Hematopoietic multipotent progenitor cell treated with erythropoietin and hydrocortisone succinate and interleukin-3 and kit ligand, for 15 days (in vitro differentiated cells): Measurements from ENCODE around the gene TOPBP1.
"Not testable (repeated sequence)": the region's sequence is repeated elsewhere in the genome, so short reads cannot be mapped to it uniquely, and the experiment has no call there.

Experiments used
- DNase-seq: peaks from one replicate; pipeline ENCODE4 v3.0.0-alpha.2; 2015; ENCODE audit warnings: low spot score

The TOPBP1 gene

DNA sequence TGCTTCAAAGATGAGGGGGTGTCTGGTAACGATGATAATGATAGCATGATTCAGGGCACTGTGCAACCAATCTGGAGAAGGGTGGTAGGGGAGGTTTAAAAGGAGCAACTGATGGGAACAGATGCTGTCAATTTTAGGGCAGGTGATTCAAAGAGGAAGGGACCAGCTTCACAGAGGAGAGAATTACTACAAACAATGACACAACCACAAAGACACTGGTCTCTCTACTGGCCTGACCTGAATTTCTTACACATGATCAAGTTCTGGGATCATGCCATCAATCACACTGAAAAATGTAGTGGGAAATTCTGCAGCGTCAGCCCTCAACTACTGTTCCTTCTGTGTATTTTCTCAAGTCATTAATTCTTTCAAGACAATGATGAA is 90.8 kb downstream of the TOPBP1 start:
- no peak for DNase-seq

GRCh38 chr3:133570139-133570936 is 91.4 kb downstream of the TOPBP1 start:
- DNase-seq: no peak

GRCh38 chr3:133568294-133569014 is 93.3 kb downstream of the TOPBP1 start:
- no peak for DNase-seq

- no peak for DNase-seq
Measured at GRCh38 chr3:133563816-133564215, 97.9 kb downstream of the TOPBP1 start.

DNA sequence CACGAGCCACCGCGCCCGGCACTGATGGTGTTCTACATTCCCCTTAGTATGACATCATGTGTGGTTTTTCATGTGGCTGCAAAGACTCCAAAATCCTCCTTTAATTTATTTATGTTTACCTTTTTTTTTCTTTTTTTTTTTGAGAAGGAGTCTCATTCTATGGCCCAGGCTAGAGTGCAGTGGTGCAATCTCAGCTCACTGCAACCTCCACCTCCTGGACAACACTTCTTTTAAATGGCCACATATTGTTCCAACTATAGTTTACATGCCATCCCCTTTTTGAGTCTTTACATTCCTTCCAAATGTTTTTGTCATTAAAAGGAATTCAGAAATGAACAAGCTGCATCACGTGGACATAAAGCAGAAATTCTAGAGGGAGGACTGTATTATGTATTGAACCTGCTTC is 98.6 kb downstream of the TOPBP1 start:
- no peak for DNase-seq

DNA sequence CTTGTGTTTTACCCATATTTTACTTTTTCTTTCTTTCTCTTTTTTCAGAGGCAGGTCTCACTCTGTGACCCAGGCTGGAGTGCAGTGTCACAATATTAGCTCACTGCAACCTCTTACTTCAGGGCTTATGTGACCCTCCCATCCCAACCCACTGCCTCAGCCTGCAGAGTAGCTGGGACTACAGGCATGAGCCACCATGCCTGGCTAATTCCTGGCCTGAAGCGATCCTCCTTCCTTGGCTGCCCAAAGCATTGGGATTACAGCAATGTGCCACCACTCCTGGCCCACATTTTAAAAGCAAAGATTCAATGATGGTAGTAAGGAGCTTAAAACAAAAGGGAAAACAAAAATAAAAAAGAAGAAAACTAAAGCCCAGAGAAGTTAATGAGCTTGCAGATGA is 99.4 kb downstream of the TOPBP1 start:
- no peak for DNase-seq

- no peak for DNase-seq
Measured at GRCh38 chr3:133561679-133562078, 100.1 kb downstream of the TOPBP1 start.

DNA sequence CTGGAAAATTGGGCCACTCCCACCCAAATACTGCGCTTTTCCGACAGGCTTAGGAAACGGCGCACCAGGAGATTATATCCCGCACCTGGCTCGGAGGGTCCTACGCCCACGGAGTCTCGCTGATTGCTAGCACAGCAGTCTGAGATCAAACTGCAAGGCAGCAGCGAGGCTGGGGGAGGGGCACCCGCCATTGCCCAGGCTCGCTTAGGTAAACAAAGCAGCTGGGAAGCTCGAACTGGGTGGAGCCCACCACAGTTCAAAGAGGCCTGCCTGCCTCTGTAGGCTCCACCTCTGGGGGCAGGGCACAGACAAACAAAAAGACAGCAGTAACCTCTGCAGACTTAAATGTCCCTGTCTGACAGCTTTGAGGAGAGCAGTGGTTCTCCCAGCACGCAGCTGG is 110.2 kb downstream of the TOPBP1 start:
- not testable (repeated sequence) for DNase-seq
